HFF-Myc (cell line): ENCODE measurements around the gene TMEM256.

Experiments
- DNase-seq: peaks from one replicate; pipeline ENCODE4 v3.0.0-alpha.2; 2011; ENCODE audit warnings: low read depth; ENCODE audit errors: extremely low read depth
- H3K4me3 ChIP-seq: replicated peaks from 2 replicates; pipeline ENCODE4 v1.5.1; 2011; ENCODE audit warnings: low read depth, mild to moderate bottlenecking, control low read depth, low read length
- CTCF ChIP-seq: IDR thresholded peaks from 2 replicates; pipeline ENCODE4 v1.5.1; 2012; ENCODE audit warnings: mild to moderate bottlenecking, low read depth, low read length, control low read depth; ENCODE audit errors: missing control alignments

The TMEM256 gene

GRCh38 chr17:7428557-7428956 lies 24.7 kb upstream of the TMEM256 start, which contains the start of gene SPEM3:
Gene SPEM3 (plus strand): TSS chr17:7428857. CDS start chr17:7428903, 46 bp downstream.
- no peak within 1 kb of the TSS for H3K4me3 ChIP-seq
- no peak for TF ChIP-seq CTCF
- DNase-seq = no peak

- no peak overlapping the region for H3K4me3 ChIP-seq
- no peak for DNase-seq
- TF ChIP-seq CTCF = no peak
Measured at GRCh38 chr17:7427549-7427948, 23.7 kb upstream of the TMEM256 start.

GRCh38 chr17:7426896-7427489 lies 23.1 kb upstream of the TMEM256 start:
- TF ChIP-seq CTCF = no peak
- no peak for DNase-seq
- no peak overlapping the region for H3K4me3 ChIP-seq

GRCh38 chr17:7426203-7426863 lies 22.4 kb upstream of the TMEM256 start:
- H3K4me3 ChIP-seq = no peak overlapping the region
- DNase-seq = no peak
- TF ChIP-seq CTCF = no peak

GRCh38 chr17:7425756-7426155 lies 21.9 kb upstream of the TMEM256 start:
- H3K4me3 ChIP-seq = no peak overlapping the region
- no peak for DNase-seq
- no peak for TF ChIP-seq CTCF

- no peak within 1 kb of the TSS for H3K4me3 ChIP-seq
- TF ChIP-seq CTCF = no peak
- DNase-seq = no peak
Measured at GRCh38 chr17:7425316-7425715, 21.4 kb upstream of the TMEM256 start, which contains the start of gene SPEM2. Gene SPEM2 (plus strand): TSS chr17:7425616. CDS start chr17:7425689, 73 bp downstream.
